Right lobe of liver (tissue), 6 donors: ENCODE data around the gene MYLK. TPM values are rescaled to one million over a fixed set of nuclear protein-coding genes. Genes with fewer than 3 reads are reported as not detected.
"Not testable (repeated sequence)": the region's sequence is repeated elsewhere in the genome, so short reads cannot be mapped to it uniquely, and the experiment has no call there.

ENCODE experiments used
- ATAC-seq, 4 donors: fragments of 200-7000 bp; cut with Tn5 transposase; one replicate each; pipeline ENCODE4 v1.9.1; 2020; ENCODE audit warnings: mild to moderate bottlenecking in 4 of 4, moderate library complexity in 4 of 4
- DNase-seq, 3 donors: peaks; one replicate each; pipeline ENCODE4 v3.0.0-alpha.2; 2020
- H3K27ac ChIP-seq, 3 donors: fragments of 200-600 bp; one replicate each; pipeline ENCODE4 v1.8.0; 2022
- H3K27me3 ChIP-seq, 2 donors: fragments of 200-600 bp; one replicate each; pipeline ENCODE4 v1.8.0; 2022
- H3K36me3 ChIP-seq, 4 donors: fragments of 200-600 bp; sonication (generic) in 1 of 4; one replicate each; pipeline versions ENCODE4 v1.5.1 to v1.8.0; 2017 to 2022; ENCODE audit warnings: control low read depth in 1 of 4
- H3K4me1 ChIP-seq, 4 donors: fragments of 200-600 bp; sonication (generic) in 1 of 4; one replicate each; pipeline versions ENCODE4 v1.5.1 to v1.8.0; 2017 to 2022; ENCODE audit warnings: control low read depth in 1 of 4
- H3K4me3 ChIP-seq, 3 donors: fragments of 200-600 bp; one replicate each; pipeline ENCODE4 v1.8.0; 2022
- H3K9me3 ChIP-seq, 4 donors: fragments of 200-600 bp; sonication (generic) in 1 of 4; one replicate each; pipeline versions ENCODE4 v1.5.1 to v1.8.0; 2017 to 2022; ENCODE audit warnings: control low read depth in 1 of 4
- POLR2A ChIP-seq: fragments of 450-650 bp; IDR thresholded peaks from one replicate; pipeline ENCODE4 v1.6.1; 2017; ENCODE audit warnings: antibody characterized with exemption, mild to moderate bottlenecking
- WGBS: methylation state at CpG from one replicate; pipeline ENCODE4 v1.1.6; 2018; ENCODE audit warnings: low coverage, low lambda C conversion rate; ENCODE audit not compliant: insufficient coverage; ENCODE audit errors: missing lambda C conversion rate; 5-methylcytosine and 5-hydroxymethylcytosine counted together
- intact Hi-C, 2 donors: fragments of 100-400 bp; cut with DNase I; formaldehyde crosslinking; loops; one replicate each; pipeline versions ENCODE4 v1.11.2 to v1.14.1; 2022
- total RNA-seq, 6 experiments: library from RNA; depleted of rRNA in 2 of 6; stranded (reverse); fragments of >200 nt in 2 of 6; fragmentation: NEBNext Ultra II Directional in 3 of 6; extraction: Animal tissue kit (Norgen Biotek cat#: 25700) in 3 of 6; gene quantifications; one replicate each; pipeline versions ENCODE4 v1.1.0 to v1.2.4, GENCODE V29; 2016 to 2023
- TF ChIP-seq, protein P1 (sequence below), 4 donors: fragments of 200-600 bp in 3 of 4; fragments of 450-650 bp in 1 of 4; IDR thresholded peaks; one replicate each; pipeline versions ENCODE4 v1.5.1 to v1.8.0; 2016 to 2022; ENCODE audit warnings: antibody characterized with exemption in 4 of 4, mild to moderate bottlenecking in 2 of 4
- donor health status: DM: no; HTN: yes; CAD: no.
- donor health status: DM: no; HTN: no; CAD: no.
- donor health status: DM: no; HTN: no; CAD: no.
- donor health status: DM: no; HTN: yes; CAD: no.
- donor health status: DM: no; HTN: yes; CAD: no.

Gene MYLK
- total RNA-seq, 6 experiments from 2014 or later, result 61.1 to 146 (median 97.8) TPM

DNA sequence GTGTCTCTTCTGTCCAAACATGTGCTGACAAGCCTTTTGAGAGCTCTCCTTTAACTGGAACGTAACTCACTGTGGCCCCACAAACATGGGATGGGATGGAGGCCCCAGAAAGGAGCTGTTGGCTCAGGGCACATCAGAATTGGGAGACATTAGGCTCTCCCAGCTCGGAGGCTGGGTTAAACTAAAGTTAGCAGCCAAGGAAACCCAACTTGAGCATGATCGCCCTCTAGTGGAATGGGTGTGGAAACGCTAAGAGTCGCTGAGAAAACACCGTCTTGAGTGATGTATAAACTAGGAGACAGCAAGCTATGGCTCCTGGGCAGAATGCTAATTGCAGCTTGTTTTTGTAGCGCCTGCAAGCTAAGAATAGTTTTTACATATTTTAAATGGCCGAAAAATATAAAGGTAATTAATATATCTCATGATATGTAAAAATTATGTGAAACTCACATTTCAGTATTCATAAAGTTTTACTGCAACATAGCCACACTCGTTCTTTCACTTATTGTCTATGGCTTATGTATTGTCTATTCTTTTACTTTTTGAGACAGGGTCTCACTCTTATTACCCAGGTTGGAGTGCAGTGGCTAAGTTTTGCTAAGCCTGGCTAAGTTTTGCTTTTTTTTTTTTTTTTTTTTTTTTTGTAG is 160.5 kb downstream of the MYLK start:
- Histone ChIP-seq H3K9me3 (no peaks in the 10 kb centered on the region), H3K4me3 (no peak overlapping the region), H3K36me3 (peaks cover 0 to 41% (median 9%) of the 10 kb centered on the region in 4 donors), H3K27me3 (no peaks in the 10 kb centered on the region), H3K4me1 (no peaks in the 10 kb centered on the region), H3K27ac (no peak overlapping the region)
- TF ChIP-seq POLR2A, result no peak
- TF ChIP-seq, protein P1, sequence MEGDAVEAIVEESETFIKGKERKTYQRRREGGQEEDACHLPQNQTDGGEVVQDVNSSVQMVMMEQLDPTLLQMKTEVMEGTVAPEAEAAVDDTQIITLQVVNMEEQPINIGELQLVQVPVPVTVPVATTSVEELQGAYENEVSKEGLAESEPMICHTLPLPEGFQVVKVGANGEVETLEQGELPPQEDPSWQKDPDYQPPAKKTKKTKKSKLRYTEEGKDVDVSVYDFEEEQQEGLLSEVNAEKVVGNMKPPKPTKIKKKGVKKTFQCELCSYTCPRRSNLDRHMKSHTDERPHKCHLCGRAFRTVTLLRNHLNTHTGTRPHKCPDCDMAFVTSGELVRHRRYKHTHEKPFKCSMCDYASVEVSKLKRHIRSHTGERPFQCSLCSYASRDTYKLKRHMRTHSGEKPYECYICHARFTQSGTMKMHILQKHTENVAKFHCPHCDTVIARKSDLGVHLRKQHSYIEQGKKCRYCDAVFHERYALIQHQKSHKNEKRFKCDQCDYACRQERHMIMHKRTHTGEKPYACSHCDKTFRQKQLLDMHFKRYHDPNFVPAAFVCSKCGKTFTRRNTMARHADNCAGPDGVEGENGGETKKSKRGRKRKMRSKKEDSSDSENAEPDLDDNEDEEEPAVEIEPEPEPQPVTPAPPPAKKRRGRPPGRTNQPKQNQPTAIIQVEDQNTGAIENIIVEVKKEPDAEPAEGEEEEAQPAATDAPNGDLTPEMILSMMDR (IDR thresholded peaks at IDR 0.05), result peak; percentile 52 to 79 (median 70)
- 18% methylated on average over 9 of the region's 9 CpGs for whole genome bisulfite sequencing
- intact Hi-C loops, result no loop called here
- ATAC-seq (peak; percentile 65 to 75 (median 71)), DNase-seq (no peak)

DNA sequence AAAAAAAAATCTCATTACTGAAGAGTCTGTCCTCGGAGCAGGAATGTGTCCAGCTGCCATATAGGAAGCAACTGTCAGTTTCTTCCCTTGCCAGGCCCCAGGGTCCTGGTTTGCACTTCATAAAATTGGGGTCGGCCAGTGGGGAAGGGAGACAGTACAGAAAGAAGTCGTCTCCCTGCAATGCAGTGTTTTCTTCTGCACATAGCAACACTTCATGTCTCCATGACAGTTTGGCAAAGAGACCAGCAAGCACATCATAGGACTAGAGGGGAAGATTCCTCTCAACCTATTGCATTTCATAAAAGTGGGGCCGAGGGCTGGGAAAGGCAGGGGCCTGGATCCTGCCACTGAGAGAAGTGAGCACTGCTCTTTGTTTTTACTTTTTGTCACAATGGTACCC is 161.1 kb downstream of the MYLK start:
- WGBS, result 55% methylated on average over 4 of the region's 4 CpGs
- Histone ChIP-seq H3K4me1 (no peaks in the 10 kb centered on the region), H3K9me3 (no peaks in the 10 kb centered on the region), H3K27ac (no peak overlapping the region), H3K4me3 (no peak overlapping the region), H3K27me3 (no peaks in the 10 kb centered on the region), H3K36me3 (peaks cover 0 to 45% (median 9%) of the 10 kb centered on the region in 4 donors)
- intact Hi-C loops, result no loop called here
- ATAC-seq, result no peak
- TF ChIP-seq POLR2A, result no peak
- TF ChIP-seq, protein P1 (IDR thresholded peaks at IDR 0.05), result no peak
- DNase-seq, result no peak

DNA sequence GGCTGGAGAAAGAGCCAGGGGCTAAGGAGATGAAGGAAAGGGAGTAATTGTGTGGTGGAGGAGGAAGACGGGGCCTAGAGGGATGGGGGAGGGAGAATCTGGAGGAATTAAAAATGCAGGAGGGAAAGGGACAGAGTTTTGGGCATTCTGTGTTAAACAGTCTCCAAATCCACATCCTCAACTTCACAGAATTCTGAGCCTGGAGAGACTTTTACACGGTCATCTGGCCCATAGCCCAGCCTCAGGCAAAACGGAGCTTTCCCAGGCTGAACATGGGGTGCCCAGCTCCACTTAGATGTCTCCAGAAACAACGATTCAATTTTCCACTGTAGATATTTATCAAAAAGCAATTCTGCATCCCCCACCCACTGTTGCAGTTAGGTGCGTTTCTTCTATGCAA is 161.7 kb downstream of the MYLK start:
- ATAC-seq (no peak), DNase-seq (no peak)
- intact Hi-C loops, result no loop called here
- Histone ChIP-seq H3K36me3 (peaks cover 0 to 46% (median 9%) of the 10 kb centered on the region in 4 donors), H3K4me1 (no peaks in the 10 kb centered on the region), H3K27me3 (no peaks in the 10 kb centered on the region), H3K4me3 (no peak overlapping the region), H3K9me3 (no peaks in the 10 kb centered on the region), H3K27ac (no peak overlapping the region)
- TF ChIP-seq, protein P1 (IDR thresholded peaks at IDR 0.05), result no peak
- no peak for TF ChIP-seq POLR2A
- 45% methylated on average over 4 of the region's 5 CpGs for WGBS

DNA sequence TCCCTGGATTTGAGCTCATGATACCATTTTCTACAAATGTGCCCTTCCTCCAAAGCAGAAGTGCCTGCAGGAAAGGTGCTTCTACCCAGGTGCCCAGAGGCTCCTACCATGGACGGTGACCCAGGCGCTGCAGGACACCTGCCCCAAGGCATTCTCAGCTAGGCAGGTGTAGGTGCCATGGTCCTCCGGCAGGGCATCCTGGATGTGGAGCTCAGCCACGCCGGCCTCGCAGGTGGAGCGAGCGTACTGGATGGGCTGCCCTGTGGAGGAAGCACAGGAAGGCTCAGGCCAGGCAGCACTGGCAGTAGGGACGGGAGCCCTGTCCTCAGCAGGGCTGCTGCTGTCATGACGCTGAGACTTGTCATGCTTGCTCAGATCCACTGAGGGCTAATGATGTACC is 162.1 kb downstream of the MYLK start:
- intact Hi-C loops, result no loop called here
- no peaks in the 10 kb centered on the region for H3K9me3 ChIP-seq
- no peak overlapping the region for H3K27ac ChIP-seq
- H3K27me3 ChIP-seq, result no peaks in the 10 kb centered on the region
- TF ChIP-seq POLR2A, result no peak
- TF ChIP-seq, protein P1 (IDR thresholded peaks at IDR 0.05), result no peak
- DNase-seq (no peak), ATAC-seq (no peak)
- H3K4me3 ChIP-seq, result no peak overlapping the region
- no peaks in the 10 kb centered on the region for H3K4me1 ChIP-seq
- 61% methylated on average over 4 of the region's 10 CpGs for WGBS
- H3K36me3 ChIP-seq, result peaks cover 0 to 46% (median 9%) of the 10 kb centered on the region in 4 donors

DNA sequence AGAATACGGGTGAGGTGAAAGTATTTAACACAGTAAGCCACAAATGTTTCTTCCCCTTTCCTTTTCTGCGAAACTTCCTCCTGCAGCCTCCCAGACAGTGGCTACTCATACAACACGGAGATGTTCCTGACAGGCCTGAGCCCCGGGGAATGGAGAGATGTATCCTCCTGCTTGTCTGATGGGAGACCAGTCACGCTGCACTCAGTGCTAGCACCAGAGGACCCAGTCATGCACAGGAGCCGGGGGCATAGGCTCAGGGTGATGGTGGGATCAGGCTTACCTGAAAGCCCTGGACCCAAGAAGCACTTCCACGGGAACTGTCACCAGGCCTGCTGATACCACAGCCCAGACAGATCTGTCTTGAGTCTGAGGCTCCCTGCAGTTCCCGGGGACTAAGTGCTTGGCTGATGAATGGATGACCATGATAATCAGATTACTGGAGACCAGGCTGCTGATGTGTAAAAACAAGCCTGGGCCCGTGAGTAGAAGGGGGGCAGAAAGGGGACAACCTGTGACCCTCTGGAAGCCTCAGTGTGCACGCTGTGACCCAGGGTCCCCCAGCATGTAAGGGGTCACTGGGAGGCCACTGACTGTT is 162.9 kb downstream of the MYLK start:
- H3K4me3 ChIP-seq, H3K9me3 ChIP-seq, DNase-seq, ATAC-seq, intact Hi-C loops, H3K4me1 ChIP-seq, H3K27ac ChIP-seq, H3K27me3 ChIP-seq: not testable (repeated sequence)
- 83% methylated on average over 1 of the region's 10 CpGs for WGBS
- peaks cover 0 to 52% (median 9%) of the 10 kb centered on the region in 4 donors for H3K36me3 ChIP-seq
